Loucy (cell line): ENCODE data around the gene CMC2.

Experiments used
- H2AFZ ChIP-seq: fragments of 200-600 bp; sonication (generic); 2 replicates; pipeline ENCODE4 v1.6.0; 2016; ENCODE audit warnings: antibody characterized with exemption, mild to moderate bottlenecking, low read length, moderate library complexity
- H3F3A ChIP-seq: fragments of 200-600 bp; 2 replicates; pipeline ENCODE4 v1.6.0; 2016; ENCODE audit warnings: antibody characterized with exemption, low read depth, mild to moderate bottlenecking
- H3K27me3 ChIP-seq: fragments of 200-600 bp; sonication (generic); 2 replicates; pipeline ENCODE4 v1.6.1; 2014; ENCODE audit warnings: low read length, mild to moderate bottlenecking; ENCODE audit not compliant: insufficient read depth, poor library complexity, severe bottlenecking
- H3K36me3 ChIP-seq: fragments of 200-600 bp; sonication (generic); 2 replicates; pipeline ENCODE4 v1.6.1; 2016; ENCODE audit warnings: low read length; ENCODE audit not compliant: insufficient read depth
- H3K4me1 ChIP-seq: fragments of 200-600 bp; sonication (generic); 2 replicates; pipeline ENCODE4 v1.5.1; 2014; ENCODE audit warnings: low read length, mild to moderate bottlenecking; ENCODE audit not compliant: insufficient read depth, poor library complexity, severe bottlenecking
- H3K4me2 ChIP-seq: fragments of 200-600 bp; sonication (generic); 2 replicates; pipeline ENCODE4 v1.6.0; 2014; ENCODE audit warnings: antibody characterized with exemption, low read length, low read depth, mild to moderate bottlenecking; ENCODE audit not compliant: poor library complexity, severe bottlenecking
- H3K4me3 ChIP-seq: fragments of 200-600 bp; sonication (generic); 2 replicates; pipeline ENCODE4 v1.5.1; 2014; ENCODE audit warnings: low read length, mild to moderate bottlenecking, mixed read lengths; ENCODE audit not compliant: poor library complexity, severe bottlenecking
- H3K79me2 ChIP-seq: fragments of 200-600 bp; sonication (generic); 2 replicates; pipeline ENCODE4 v1.6.1; 2014; ENCODE audit warnings: low read length; ENCODE audit not compliant: insufficient read depth
- H3K9ac ChIP-seq: fragments of 200-600 bp; sonication (generic); 2 replicates; pipeline ENCODE4 v1.6.0; 2014; ENCODE audit warnings: mild to moderate bottlenecking, low read depth, low read length, moderate library complexity; ENCODE audit not compliant: poor library complexity, severe bottlenecking
- H3K9me2 ChIP-seq: fragments of 200-600 bp; sonication (generic); replicated peaks from 2 replicates; pipeline ENCODE4 v1.6.1; 2016; ENCODE audit warnings: low read depth, low read length, mixed read lengths
- H3K9me3 ChIP-seq: fragments of 200-600 bp; sonication (generic); 2 replicates; pipeline ENCODE4 v1.6.1; 2014; ENCODE audit warnings: mild to moderate bottlenecking, antibody characterized with exemption, low read length, low read depth; ENCODE audit not compliant: insufficient read depth
- H4K20me1 ChIP-seq: fragments of 200-600 bp; sonication (generic); 2 replicates; pipeline ENCODE4 v1.6.0; 2014; ENCODE audit warnings: antibody characterized with exemption, low read length, mild to moderate bottlenecking; ENCODE audit not compliant: insufficient read depth, poor library complexity, severe bottlenecking
- EZH2phosphoT487 ChIP-seq: fragments of 200-600 bp; IDR thresholded peaks from 2 replicates; pipeline ENCODE4 v1.6.1; 2018; ENCODE audit warnings: antibody characterized with exemption, mild to moderate bottlenecking, moderate library complexity, borderline replicate concordance
- TF ChIP-seq, protein P1 (sequence below): fragments of 200-600 bp; sonication (generic); conservative IDR thresholded peaks from 2 replicates; pipeline ENCODE4 v1.5.1; 2014; ENCODE audit warnings: mild to moderate bottlenecking, antibody characterized with exemption, low read length

CMC2 gene

DNA sequence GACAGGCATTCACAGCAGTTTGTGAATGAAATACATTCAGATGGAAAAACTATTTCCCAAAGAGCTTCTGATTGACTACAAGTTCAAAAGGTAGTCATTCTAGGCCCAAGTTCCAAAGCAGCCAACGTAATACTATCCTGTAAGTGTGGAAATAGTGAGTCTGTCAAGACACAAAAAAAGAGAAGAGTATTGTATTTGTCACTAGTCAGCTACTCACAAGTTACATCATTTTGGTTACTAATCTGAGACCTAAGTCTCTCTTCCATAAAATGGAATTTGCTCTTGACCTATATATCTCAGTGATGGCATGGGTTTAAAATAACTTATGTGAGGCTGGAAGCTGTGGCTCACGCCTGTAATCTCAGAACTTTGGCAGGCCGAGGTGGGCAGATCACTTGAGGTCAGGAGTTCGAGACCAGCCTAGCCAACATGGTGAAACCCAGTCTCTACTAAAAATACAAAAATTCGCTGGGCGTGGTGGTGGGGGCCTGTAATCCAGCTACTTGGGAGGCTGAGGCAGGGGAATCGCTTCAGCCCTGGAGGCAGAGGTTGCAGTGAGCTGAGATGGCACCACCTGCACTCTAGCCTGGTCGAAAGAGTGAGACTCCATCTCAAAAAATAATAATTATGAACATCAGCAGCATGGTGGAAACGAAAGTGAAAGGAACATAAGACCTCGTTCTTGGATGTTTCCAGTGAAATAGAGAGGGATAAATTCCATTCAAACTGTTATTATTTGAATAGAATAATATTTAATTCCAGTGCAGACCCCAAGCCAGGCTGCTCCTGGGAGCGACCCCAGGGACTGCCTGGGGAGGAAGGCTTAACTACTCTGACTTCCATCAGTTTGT is 2.9 kb downstream of the CMC2 start:
- H3K9me3 ChIP-seq, result no peaks in the 10 kb centered on the region
- no peaks in the 10 kb centered on the region for H3K36me3 ChIP-seq
- H3K9ac ChIP-seq, result peak overlapping the region; percentile 64
- H3K4me3 ChIP-seq, result peak overlapping the region; percentile 78
- H4K20me1 ChIP-seq, result peaks cover 53% of the 10 kb centered on the region
- peak overlapping the region; percentile 96 for H3K4me2 ChIP-seq
- peaks cover 62% of the 10 kb centered on the region for H3K4me1 ChIP-seq
- no peak overlapping the region for H2AFZ ChIP-seq
- TF ChIP-seq, protein P1, sequence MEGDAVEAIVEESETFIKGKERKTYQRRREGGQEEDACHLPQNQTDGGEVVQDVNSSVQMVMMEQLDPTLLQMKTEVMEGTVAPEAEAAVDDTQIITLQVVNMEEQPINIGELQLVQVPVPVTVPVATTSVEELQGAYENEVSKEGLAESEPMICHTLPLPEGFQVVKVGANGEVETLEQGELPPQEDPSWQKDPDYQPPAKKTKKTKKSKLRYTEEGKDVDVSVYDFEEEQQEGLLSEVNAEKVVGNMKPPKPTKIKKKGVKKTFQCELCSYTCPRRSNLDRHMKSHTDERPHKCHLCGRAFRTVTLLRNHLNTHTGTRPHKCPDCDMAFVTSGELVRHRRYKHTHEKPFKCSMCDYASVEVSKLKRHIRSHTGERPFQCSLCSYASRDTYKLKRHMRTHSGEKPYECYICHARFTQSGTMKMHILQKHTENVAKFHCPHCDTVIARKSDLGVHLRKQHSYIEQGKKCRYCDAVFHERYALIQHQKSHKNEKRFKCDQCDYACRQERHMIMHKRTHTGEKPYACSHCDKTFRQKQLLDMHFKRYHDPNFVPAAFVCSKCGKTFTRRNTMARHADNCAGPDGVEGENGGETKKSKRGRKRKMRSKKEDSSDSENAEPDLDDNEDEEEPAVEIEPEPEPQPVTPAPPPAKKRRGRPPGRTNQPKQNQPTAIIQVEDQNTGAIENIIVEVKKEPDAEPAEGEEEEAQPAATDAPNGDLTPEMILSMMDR, result no peak
- TF ChIP-seq EZH2phosphoT487, result no peak
- H3K79me2 ChIP-seq, result peaks cover 89% of the 10 kb centered on the region
- H3K27me3 ChIP-seq, result no peaks in the 10 kb centered on the region
- H3F3A ChIP-seq, result no peaks in the 10 kb centered on the region
- no peaks in the 10 kb centered on the region for H3K9me2 ChIP-seq

DNA sequence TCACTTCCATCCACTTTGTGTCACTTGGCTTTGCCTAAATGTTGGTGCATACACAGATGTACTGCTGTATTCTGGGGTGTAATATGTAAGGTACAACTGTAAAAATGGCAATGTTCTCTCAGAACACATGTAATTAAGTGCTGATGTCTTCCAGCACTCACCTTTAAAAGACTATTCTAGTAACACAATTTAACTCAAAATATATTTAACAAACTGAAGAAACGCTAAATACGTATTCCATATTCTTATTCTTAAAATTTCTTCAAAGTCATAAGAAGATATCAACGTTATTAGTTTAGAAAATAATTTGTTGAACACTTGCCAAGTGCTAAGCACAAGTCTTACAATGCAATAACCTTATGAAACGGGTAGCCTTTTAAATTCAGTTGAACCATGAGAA is 3.6 kb downstream of the CMC2 start:
- H3F3A ChIP-seq, result no peaks in the 10 kb centered on the region
- no peaks in the 10 kb centered on the region for H3K9me2 ChIP-seq
- peaks cover 50% of the 10 kb centered on the region for H4K20me1 ChIP-seq
- H2AFZ ChIP-seq, result no peak overlapping the region
- H3K4me2 ChIP-seq, result peak overlapping the region; percentile 96
- no peaks in the 10 kb centered on the region for H3K27me3 ChIP-seq
- no peaks in the 10 kb centered on the region for H3K9me3 ChIP-seq
- peak overlapping the region; percentile 78 for H3K4me3 ChIP-seq
- peaks cover 55% of the 10 kb centered on the region for H3K4me1 ChIP-seq
- H3K36me3 ChIP-seq, result no peaks in the 10 kb centered on the region
- H3K79me2 ChIP-seq, result peaks cover 89% of the 10 kb centered on the region
- TF ChIP-seq EZH2phosphoT487, result no peak
- TF ChIP-seq, protein P1, result no peak
- peak overlapping the region; percentile 64 for H3K9ac ChIP-seq

DNA sequence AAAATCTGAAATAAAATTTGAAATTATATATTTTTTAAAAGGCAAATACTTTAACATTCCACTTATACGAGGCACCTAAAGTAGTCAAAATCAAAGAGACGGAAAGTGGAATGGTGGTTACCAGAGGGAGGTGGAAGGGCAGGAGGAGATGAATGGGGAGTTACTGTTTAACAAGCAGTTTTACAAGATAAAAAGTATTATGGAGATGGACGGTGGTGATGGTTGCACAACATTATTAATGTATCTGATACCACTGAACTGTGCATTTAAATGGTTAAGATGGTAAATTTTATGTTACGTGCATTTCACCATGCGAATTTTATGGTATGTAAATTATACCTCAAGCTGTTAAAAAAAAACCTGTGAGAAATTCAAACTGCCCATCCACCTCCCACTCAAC is 5.4 kb downstream of the CMC2 start:
- no peak overlapping the region for H3K9ac ChIP-seq
- H3K9me2 ChIP-seq, result no peaks in the 10 kb centered on the region
- TF ChIP-seq, protein P1, result no peak
- TF ChIP-seq EZH2phosphoT487, result no peak
- H3K4me3 ChIP-seq, result peak overlapping the region; percentile 78
- peak overlapping the region; percentile 96 for H3K4me2 ChIP-seq
- 0 out of 2 replicates have a peak, but pooled peaks cover 1% of the 10 kb centered on the region for H3K36me3 ChIP-seq
- H3K4me1 ChIP-seq, result peaks cover 66% of the 10 kb centered on the region
- no peaks in the 10 kb centered on the region for H3K9me3 ChIP-seq
- no peaks in the 10 kb centered on the region for H3K27me3 ChIP-seq
- H2AFZ ChIP-seq, result no peak overlapping the region
- H3F3A ChIP-seq, result no peaks in the 10 kb centered on the region
- peaks cover 55% of the 10 kb centered on the region for H4K20me1 ChIP-seq
- peaks cover 99% of the 10 kb centered on the region for H3K79me2 ChIP-seq
